T-helper 2 cell treated with Interferon-gamma antibody and Interleukin-4, amounts not matched to agents 5 μg/mL and 100 μg/mL, for 36 hours (primary cell): ENCODE data around the gene LATS2.

Experiments
- DNase-seq: peaks from one replicate; pipeline ENCODE4 v3.0.0; 2021; ENCODE audit warnings: low spot score
- H3K27ac Mint-ChIP-seq: one replicate; pipeline ENCODE4 v1.8.0; 2021; ENCODE audit warnings: mild to moderate bottlenecking, mixed read lengths
- H3K27me3 Mint-ChIP-seq: one replicate; pipeline ENCODE4 v1.8.0; 2021; ENCODE audit warnings: low read depth, mixed read lengths
- H3K36me3 Mint-ChIP-seq: one replicate; pipeline ENCODE4 v1.8.0; 2021; ENCODE audit warnings: low read depth, mixed read lengths
- H3K4me1 Mint-ChIP-seq: one replicate; pipeline ENCODE4 v1.8.0; 2021; ENCODE audit warnings: low read depth, mixed read lengths
- H3K4me3 Mint-ChIP-seq: one replicate; pipeline ENCODE4 v1.8.0; 2022; ENCODE audit warnings: mild to moderate bottlenecking, moderate library complexity, mixed read lengths
- H3K9me3 Mint-ChIP-seq: one replicate; pipeline ENCODE4 v1.8.0; 2021; ENCODE audit warnings: mixed read lengths

LATS2 gene

GRCh38 chr13:21079761-21080592 is 18.6 kb upstream of the LATS2 start:
- Mint-ChIP-seq H3K36me3 (no peaks in the 10 kb centered on the region), H3K4me1 (peaks cover 3% of the 10 kb centered on the region), H3K27me3 (peaks cover 24% of the 10 kb centered on the region), H3K27ac (no peak overlapping the region), H3K4me3 (no peak overlapping the region), H3K9me3 (no peaks in the 10 kb centered on the region)
- DNase-seq, result no peak

GRCh38 chr13:21079221-21079620 is 17.8 kb upstream of the LATS2 start:
- Mint-ChIP-seq H3K36me3 (no peaks in the 10 kb centered on the region), H3K27me3 (peaks cover 28% of the 10 kb centered on the region), H3K27ac (no peak overlapping the region), H3K4me1 (peaks cover 11% of the 10 kb centered on the region), H3K9me3 (no peaks in the 10 kb centered on the region), H3K4me3 (no peak overlapping the region)
- DNase-seq, result no peak

GRCh38 chr13:21078501-21078900 is 17.1 kb upstream of the LATS2 start:
- Mint-ChIP-seq H3K36me3 (no peaks in the 10 kb centered on the region), H3K9me3 (no peaks in the 10 kb centered on the region), H3K27ac (no peak overlapping the region), H3K27me3 (peaks cover 28% of the 10 kb centered on the region), H3K4me1 (peaks cover 14% of the 10 kb centered on the region), H3K4me3 (no peak overlapping the region)
- no peak for DNase-seq

GRCh38 chr13:21077788-21078353 is 16.5 kb upstream of the LATS2 start:
- peak overlapping the region; percentile 33 for H3K4me3 Mint-ChIP-seq
- H3K4me1 Mint-ChIP-seq, result peaks cover 14% of the 10 kb centered on the region
- no peak for DNase-seq
- H3K27me3 Mint-ChIP-seq, result peaks cover 28% of the 10 kb centered on the region
- H3K36me3 Mint-ChIP-seq, result no peaks in the 10 kb centered on the region
- H3K27ac Mint-ChIP-seq, result no peak overlapping the region
- no peaks in the 10 kb centered on the region for H3K9me3 Mint-ChIP-seq

GRCh38 chr13:21077076-21077787 is 15.8 kb upstream of the LATS2 start:
- no peaks in the 10 kb centered on the region for H3K9me3 Mint-ChIP-seq
- H3K4me3 Mint-ChIP-seq, result peak overlapping the region; percentile 33

GRCh38 chr13:21076253-21076652 is 14.9 kb upstream of the LATS2 start:
- Mint-ChIP-seq H3K27ac (no peak overlapping the region), H3K4me1 (peaks cover 17% of the 10 kb centered on the region), H3K27me3 (peaks cover 28% of the 10 kb centered on the region), H3K4me3 (peak overlapping the region; percentile 12), H3K9me3 (no peaks in the 10 kb centered on the region), H3K36me3 (no peaks in the 10 kb centered on the region)
- no peak for DNase-seq

More at GRCh38 chr13:21077076-21077787, 15.8 kb upstream of the LATS2 start:
- Mint-ChIP-seq H3K27me3 (peaks cover 28% of the 10 kb centered on the region), H3K4me1 (peaks cover 14% of the 10 kb centered on the region), H3K36me3 (no peaks in the 10 kb centered on the region), H3K27ac (no peak overlapping the region)
- no peak for DNase-seq

GRCh38 chr13:21075379-21076249 is 14.2 kb upstream of the LATS2 start:
- peaks cover 21% of the 10 kb centered on the region for H3K4me1 Mint-ChIP-seq
- H3K27me3 Mint-ChIP-seq, result peaks cover 28% of the 10 kb centered on the region
- H3K9me3 Mint-ChIP-seq, result no peaks in the 10 kb centered on the region
- DNase-seq, result no peak
- no peaks in the 10 kb centered on the region for H3K36me3 Mint-ChIP-seq
- peak overlapping the region; percentile 64 for H3K4me3 Mint-ChIP-seq
- peak overlapping the region; percentile 66 for H3K27ac Mint-ChIP-seq

- Mint-ChIP-seq H3K36me3 (no peaks in the 10 kb centered on the region), H3K27ac (peak overlapping the region; percentile 66)
Measured at GRCh38 chr13:21075011-21075378, 13.6 kb upstream of the LATS2 start.

GRCh38 chr13:21074546-21074945 is 13.2 kb upstream of the LATS2 start:
- DNase-seq, result no peak
- peak overlapping the region; percentile 64 for H3K4me3 Mint-ChIP-seq
- H3K27me3 Mint-ChIP-seq, result peaks cover 19% of the 10 kb centered on the region
- peak overlapping the region; percentile 66 for H3K27ac Mint-ChIP-seq
- no peaks in the 10 kb centered on the region for H3K9me3 Mint-ChIP-seq
- H3K4me1 Mint-ChIP-seq, result peaks cover 21% of the 10 kb centered on the region
- H3K36me3 Mint-ChIP-seq, result no peaks in the 10 kb centered on the region

More at GRCh38 chr13:21075011-21075378, 13.6 kb upstream of the LATS2 start:
- DNase-seq, result peak; percentile 47
- Mint-ChIP-seq H3K27me3 (peaks cover 24% of the 10 kb centered on the region), H3K4me3 (peak overlapping the region; percentile 64), H3K9me3 (no peaks in the 10 kb centered on the region), H3K4me1 (peaks cover 21% of the 10 kb centered on the region)

GRCh38 chr13:21071924-21072323 is 10.5 kb upstream of the LATS2 start:
- H3K27ac Mint-ChIP-seq, result no peak overlapping the region
- H3K4me1 Mint-ChIP-seq, result peaks cover 23% of the 10 kb centered on the region
- H3K36me3 Mint-ChIP-seq, result no peaks in the 10 kb centered on the region
- peaks cover 10% of the 10 kb centered on the region for H3K27me3 Mint-ChIP-seq
- H3K9me3 Mint-ChIP-seq, result no peaks in the 10 kb centered on the region
- H3K4me3 Mint-ChIP-seq, result no peak overlapping the region
- DNase-seq, result no peak

- peaks cover 23% of the 10 kb centered on the region for H3K4me1 Mint-ChIP-seq
- DNase-seq, result no peak
- no peaks in the 10 kb centered on the region for H3K9me3 Mint-ChIP-seq
- no peak overlapping the region for H3K27ac Mint-ChIP-seq
- H3K36me3 Mint-ChIP-seq, result no peaks in the 10 kb centered on the region
- H3K4me3 Mint-ChIP-seq, result no peak overlapping the region
- H3K27me3 Mint-ChIP-seq, result peaks cover 9% of the 10 kb centered on the region
Measured at GRCh38 chr13:21071015-21071414, 9.6 kb upstream of the LATS2 start.

- Mint-ChIP-seq H3K4me1 (peaks cover 16% of the 10 kb centered on the region), H3K36me3 (no peaks in the 10 kb centered on the region), H3K27ac (no peak overlapping the region), H3K27me3 (peaks cover 7% of the 10 kb centered on the region), H3K4me3 (no peak overlapping the region), H3K9me3 (no peaks in the 10 kb centered on the region)
- DNase-seq, result no peak
Measured at GRCh38 chr13:21069561-21070004, 8.2 kb upstream of the LATS2 start.

GRCh38 chr13:21067848-21068247 is 6.5 kb upstream of the LATS2 start:
- Mint-ChIP-seq H3K27me3 (peaks cover 18% of the 10 kb centered on the region), H3K27ac (no peak overlapping the region), H3K9me3 (no peaks in the 10 kb centered on the region), H3K4me1 (peaks cover 9% of the 10 kb centered on the region), H3K4me3 (no peak overlapping the region), H3K36me3 (no peaks in the 10 kb centered on the region)
- DNase-seq, result no peak
